WERI-Rb-1 (cell line): Measurements from ENCODE around the gene SIRPG.

Source experiments
- DNase-seq: peaks from one replicate; pipeline ENCODE4 v3.0.0-alpha.2; 2020
- H3K27ac ChIP-seq: fragments of 250-450 bp; sonication (Bioruptor Pico); 2 replicates; pipeline ENCODE4 v1.5.1; 2020; ENCODE audit warnings: mild to moderate bottlenecking, moderate library complexity
- H3K27me3 ChIP-seq: fragments of 250-450 bp; sonication (Bioruptor Pico); 2 replicates; pipeline ENCODE4 v1.5.1; 2021; ENCODE audit warnings: mild to moderate bottlenecking, low read depth, moderate library complexity; ENCODE audit not compliant: insufficient read depth, severe bottlenecking
- H3K36me3 ChIP-seq: fragments of 250-450 bp; sonication (Bioruptor Pico); 2 replicates; pipeline ENCODE4 v1.5.1; 2020; ENCODE audit warnings: mild to moderate bottlenecking, moderate library complexity
- H3K4me3 ChIP-seq: 2 replicates; pipeline ENCODE4 v1.5.1; 2011; ENCODE audit warnings: low read depth, mild to moderate bottlenecking, control low read depth, low read length
- H3K9me3 ChIP-seq: fragments of 250-450 bp; sonication (Bioruptor Pico); 2 replicates; pipeline ENCODE4 v1.5.1; 2021; ENCODE audit warnings: mild to moderate bottlenecking, moderate library complexity; ENCODE audit not compliant: severe bottlenecking
- TF ChIP-seq, protein P1 (sequence below): IDR thresholded peaks from 2 replicates; pipeline ENCODE4 v1.5.1; 2011; ENCODE audit warnings: low read depth, mild to moderate bottlenecking, control low read depth, inconsistent platforms, low read length

Gene SIRPG

GRCh38 chr20:1669304-1669703 is 11.7 kb upstream of the SIRPG start:
- Histone ChIP-seq H3K4me3 (no peak overlapping the region), H3K36me3 (no peaks in the 10 kb centered on the region), H3K27ac (no peak overlapping the region), H3K27me3 (peaks cover 67% of the 10 kb centered on the region), H3K9me3 (no peaks in the 10 kb centered on the region)
- DNase-seq: no peak
- TF ChIP-seq, protein P1, sequence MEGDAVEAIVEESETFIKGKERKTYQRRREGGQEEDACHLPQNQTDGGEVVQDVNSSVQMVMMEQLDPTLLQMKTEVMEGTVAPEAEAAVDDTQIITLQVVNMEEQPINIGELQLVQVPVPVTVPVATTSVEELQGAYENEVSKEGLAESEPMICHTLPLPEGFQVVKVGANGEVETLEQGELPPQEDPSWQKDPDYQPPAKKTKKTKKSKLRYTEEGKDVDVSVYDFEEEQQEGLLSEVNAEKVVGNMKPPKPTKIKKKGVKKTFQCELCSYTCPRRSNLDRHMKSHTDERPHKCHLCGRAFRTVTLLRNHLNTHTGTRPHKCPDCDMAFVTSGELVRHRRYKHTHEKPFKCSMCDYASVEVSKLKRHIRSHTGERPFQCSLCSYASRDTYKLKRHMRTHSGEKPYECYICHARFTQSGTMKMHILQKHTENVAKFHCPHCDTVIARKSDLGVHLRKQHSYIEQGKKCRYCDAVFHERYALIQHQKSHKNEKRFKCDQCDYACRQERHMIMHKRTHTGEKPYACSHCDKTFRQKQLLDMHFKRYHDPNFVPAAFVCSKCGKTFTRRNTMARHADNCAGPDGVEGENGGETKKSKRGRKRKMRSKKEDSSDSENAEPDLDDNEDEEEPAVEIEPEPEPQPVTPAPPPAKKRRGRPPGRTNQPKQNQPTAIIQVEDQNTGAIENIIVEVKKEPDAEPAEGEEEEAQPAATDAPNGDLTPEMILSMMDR: no peak

- Histone ChIP-seq H3K9me3 (no peaks in the 10 kb centered on the region), H3K36me3 (no peaks in the 10 kb centered on the region), H3K27me3 (peaks cover 67% of the 10 kb centered on the region), H3K27ac (no peak overlapping the region), H3K4me3 (no peak overlapping the region)
- no peak for DNase-seq
- TF ChIP-seq, protein P1: no peak
Observed at GRCh38 chr20:1667502-1668085, 10.0 kb upstream of the SIRPG start.

GRCh38 chr20:1666802-1667201 is 9.2 kb upstream of the SIRPG start:
- no peak overlapping the region for H3K27ac ChIP-seq
- no peaks in the 10 kb centered on the region for H3K36me3 ChIP-seq
- TF ChIP-seq, protein P1: no peak
- peaks cover 67% of the 10 kb centered on the region for H3K27me3 ChIP-seq
- DNase-seq: no peak
- no peaks in the 10 kb centered on the region for H3K9me3 ChIP-seq
- H3K4me3 ChIP-seq: no peak overlapping the region

DNA sequence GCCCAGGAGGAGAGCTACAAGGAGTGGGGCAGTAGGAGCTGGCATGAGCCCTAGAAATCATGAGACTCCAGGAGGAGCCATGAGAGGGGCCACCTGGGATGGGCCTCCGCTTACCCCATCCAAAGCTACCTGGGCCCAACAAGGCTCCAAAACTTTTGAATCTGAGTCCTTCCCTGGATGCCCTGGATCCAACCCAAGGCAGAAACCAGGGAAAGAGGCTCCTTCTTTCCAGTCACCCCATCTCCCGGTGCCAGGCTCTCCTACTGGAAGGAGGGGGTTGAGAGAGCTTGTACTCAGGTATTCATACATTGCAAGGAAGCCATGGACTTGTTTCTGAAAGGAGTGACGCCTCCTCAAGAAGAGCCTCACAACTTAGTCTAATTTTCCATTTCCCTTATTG is 7.8 kb upstream of the SIRPG start:
- TF ChIP-seq, protein P1: no peak
- Histone ChIP-seq H3K9me3 (no peaks in the 10 kb centered on the region), H3K27me3 (peaks cover 63% of the 10 kb centered on the region), H3K4me3 (no peak overlapping the region), H3K27ac (no peak overlapping the region), H3K36me3 (no peaks in the 10 kb centered on the region)
- DNase-seq: no peak

- Histone ChIP-seq H3K36me3 (no peaks in the 10 kb centered on the region), H3K27me3 (peaks cover 65% of the 10 kb centered on the region), H3K4me3 (no peak overlapping the region), H3K9me3 (no peaks in the 10 kb centered on the region), H3K27ac (no peak overlapping the region)
- no peak for DNase-seq
- TF ChIP-seq, protein P1: no peak
Observed at GRCh38 chr20:1664911-1665310, 7.3 kb upstream of the SIRPG start.

DNA sequence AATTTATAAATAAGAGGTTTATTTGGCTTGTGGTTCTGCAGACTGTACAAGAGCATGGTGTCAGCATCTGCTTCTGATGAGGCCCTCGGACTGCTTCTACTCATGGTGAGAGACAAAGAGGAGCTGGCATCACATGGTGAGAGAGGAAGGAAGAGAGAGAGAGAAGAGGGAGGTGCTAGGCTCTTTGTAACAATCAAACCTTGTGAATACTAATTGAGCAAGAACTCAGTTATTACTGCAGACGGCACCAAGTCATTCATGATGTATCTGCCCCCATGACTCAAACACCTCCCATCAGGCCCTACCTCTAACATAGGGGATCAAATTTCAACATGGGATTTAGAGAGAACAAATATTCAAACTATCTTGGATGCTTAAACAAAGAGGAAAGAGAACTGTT is 6.3 kb upstream of the SIRPG start:
- H3K27ac ChIP-seq: no peak overlapping the region
- peaks cover 70% of the 10 kb centered on the region for H3K27me3 ChIP-seq
- TF ChIP-seq, protein P1: no peak
- DNase-seq: no peak
- H3K4me3 ChIP-seq: no peak overlapping the region
- no peaks in the 10 kb centered on the region for H3K9me3 ChIP-seq
- H3K36me3 ChIP-seq: no peaks in the 10 kb centered on the region
